ENCODE results near the gene CAPN7. TPM values are rescaled to one million over a fixed set of nuclear protein-coding genes. Genes with fewer than 3 reads are reported as not detected.

The CAPN7 gene
- total and polyA plus RNA-seq, 2 donors (not counting 1 experiment from before 2014, with no cell fraction given) = 40.4 to 85.9 TPM

DNA sequence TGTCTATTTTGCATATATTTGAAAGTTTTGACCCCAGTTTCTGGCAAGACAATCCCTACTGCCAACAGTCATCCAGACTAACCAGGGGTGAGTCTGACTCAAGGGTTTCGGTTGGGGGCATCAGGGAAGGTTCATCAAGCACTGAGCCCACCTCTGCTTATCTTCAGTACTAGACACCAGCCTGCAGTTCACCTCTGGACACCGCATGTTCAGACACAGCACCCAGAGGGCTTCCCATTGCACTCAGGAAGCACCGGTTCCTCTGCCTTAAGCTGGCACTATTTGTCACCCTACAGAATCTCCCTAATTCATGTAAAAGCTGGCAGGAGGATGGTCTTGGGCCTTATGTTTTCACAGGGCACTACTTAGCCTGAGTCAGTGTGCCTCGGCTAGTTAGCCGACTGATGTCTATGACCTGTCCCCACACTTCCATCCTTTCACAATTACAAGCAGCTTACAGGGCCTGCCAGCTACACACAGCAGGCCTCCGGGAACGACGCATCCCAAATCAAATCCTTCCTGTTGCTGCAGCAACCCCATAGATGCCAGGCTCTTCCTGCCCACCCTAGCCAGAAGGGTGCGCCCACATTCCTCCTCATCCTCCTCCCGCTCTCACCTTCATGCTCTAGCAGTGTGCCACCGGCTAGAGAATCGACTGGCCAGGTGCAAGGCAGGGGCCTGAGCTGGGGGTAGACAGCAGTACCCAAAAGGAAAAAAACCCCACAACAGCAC lies 73.8 kb downstream of the CAPN7 start:
- peaks cover 96% of the 10 kb centered on the region for H3K4me1 Mint-ChIP-seq
- DNase-seq (no peak), ATAC-seq (ENCODE audit: low read depth) (no peak)
- no peak overlapping the region for H3K4me3 ChIP-seq (ENCODE audit: control extremely low read depth in 1 of 5, extremely low read depth in 1 of 5, insufficient read depth in 1 of 5, low read depth in 2 of 5, low read length in 4 of 5)
- H4K20me1 ChIP-seq (ENCODE audit: control insufficient read depth, insufficient read depth, low read length, poor library complexity, severe bottlenecking) = peaks cover 100% of the 10 kb centered on the region
- CTCF ChIA-PET = interaction anchor here (0.8 to 3.8 kb wide), 8 partner anchors 9 to 125 kb away, joined by 3 to 20 read pairs (median 5); partner anchors contain the start of gene SH3BP5
- peaks cover 85 to 87% of the 10 kb centered on the region in 2 donors for H3K4me1 ChIP-seq (ENCODE audit: control insufficient read depth in 2 of 2, insufficient read depth in 2 of 2, low read length in 2 of 2)
- WGBS (ENCODE audit: insufficient coverage) = 91% methylated on average over 12 of the region's 12 CpGs
- H3K36me3 ChIP-seq (replicated peaks in 1 of 2; ENCODE audit: control extremely low read depth in 1 of 2, control insufficient read depth in 1 of 2, extremely low read depth in 1 of 2, insufficient read depth in 2 of 2, low read length in 1 of 2) = peaks cover 1 to 9% of the 10 kb centered on the region in 2 experiments
- peak overlapping the region; percentile 62 for H3K27ac Mint-ChIP-seq
- intact Hi-C loops (cut with micrococcal nuclease) = no loop called here
- H3K79me2 ChIP-seq (ENCODE audit: control insufficient read depth, insufficient read depth, low read length) = peaks cover 100% of the 10 kb centered on the region
- peaks cover under 1% of the 10 kb centered on the region for H3K9me3 Mint-ChIP-seq (ENCODE audit: insufficient read depth)
- no peak overlapping the region for H2AFZ ChIP-seq (ENCODE audit: insufficient read depth, low read depth, low read length, poor library complexity, severe bottlenecking)
- H3K9me3 ChIP-seq (ENCODE audit: control extremely low read depth in 1 of 3, control insufficient read depth in 2 of 3, insufficient read depth in 1 of 3, low read length in 2 of 3) = peaks cover 0 to 1% (median 0%) of the 10 kb centered on the region in 3 donors
- no peak overlapping the region for H3K9ac ChIP-seq (ENCODE audit: low read length)
- POLR2A ChIA-PET = interaction anchor here (0.6 to 0.7 kb wide), 2 partner anchors 10 to 523 kb away, joined by 3 read pairs; no protein-coding TSS in a partner anchor
- no peaks in the 10 kb centered on the region for H3K27me3 ChIP-seq (replicated peaks in 1 of 4; ENCODE audit: control extremely low read depth in 1 of 4, control insufficient read depth in 3 of 4, insufficient read depth in 4 of 4, low read length in 3 of 4)
- no peak overlapping the region for H3K27ac ChIP-seq (ENCODE audit: low read length in 2 of 2)
- H3K27me3 Mint-ChIP-seq = no peaks in the 10 kb centered on the region
- TF ChIP-seq EZH2 (IDR thresholded peaks at IDR 0.05; ENCODE audit: borderline replicate concordance, insufficient read depth, low read depth, low read length, poor library complexity, severe bottlenecking) = no peak
- TF ChIP-seq, protein P1, sequence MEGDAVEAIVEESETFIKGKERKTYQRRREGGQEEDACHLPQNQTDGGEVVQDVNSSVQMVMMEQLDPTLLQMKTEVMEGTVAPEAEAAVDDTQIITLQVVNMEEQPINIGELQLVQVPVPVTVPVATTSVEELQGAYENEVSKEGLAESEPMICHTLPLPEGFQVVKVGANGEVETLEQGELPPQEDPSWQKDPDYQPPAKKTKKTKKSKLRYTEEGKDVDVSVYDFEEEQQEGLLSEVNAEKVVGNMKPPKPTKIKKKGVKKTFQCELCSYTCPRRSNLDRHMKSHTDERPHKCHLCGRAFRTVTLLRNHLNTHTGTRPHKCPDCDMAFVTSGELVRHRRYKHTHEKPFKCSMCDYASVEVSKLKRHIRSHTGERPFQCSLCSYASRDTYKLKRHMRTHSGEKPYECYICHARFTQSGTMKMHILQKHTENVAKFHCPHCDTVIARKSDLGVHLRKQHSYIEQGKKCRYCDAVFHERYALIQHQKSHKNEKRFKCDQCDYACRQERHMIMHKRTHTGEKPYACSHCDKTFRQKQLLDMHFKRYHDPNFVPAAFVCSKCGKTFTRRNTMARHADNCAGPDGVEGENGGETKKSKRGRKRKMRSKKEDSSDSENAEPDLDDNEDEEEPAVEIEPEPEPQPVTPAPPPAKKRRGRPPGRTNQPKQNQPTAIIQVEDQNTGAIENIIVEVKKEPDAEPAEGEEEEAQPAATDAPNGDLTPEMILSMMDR (IDR thresholded peaks at IDR 0.05) = no peak
- H3K4me2 ChIP-seq (replicated peaks; ENCODE audit: low read depth, low read length, poor library complexity, severe bottlenecking) = peak overlapping the region; percentile 42
- H3K4me3 Mint-ChIP-seq = peak overlapping the region; percentile 49
